Activated CD4-positive, CD25-positive, alpha-beta regulatory T cell treated with anti-CD3 and anti-CD28 coated beads, Interleukin-2, amount 50 U/mL, for 72 hours (primary cell): Measurements from ENCODE around the gene SLC19A1.

Experiments
- DNase-seq: peaks from one replicate; pipeline ENCODE4 v3.0.0; 2021

The SLC19A1 gene

GRCh38 chr21:45542242-45542666 is at the start of gene SLC19A1:
Gene SLC19A1, minus strand, starts transcription at chr21:45542440. Its CDS starts 4,481 bp downstream, at chr21:45537959.
- DNase-seq = peak; percentile 77

DNA sequence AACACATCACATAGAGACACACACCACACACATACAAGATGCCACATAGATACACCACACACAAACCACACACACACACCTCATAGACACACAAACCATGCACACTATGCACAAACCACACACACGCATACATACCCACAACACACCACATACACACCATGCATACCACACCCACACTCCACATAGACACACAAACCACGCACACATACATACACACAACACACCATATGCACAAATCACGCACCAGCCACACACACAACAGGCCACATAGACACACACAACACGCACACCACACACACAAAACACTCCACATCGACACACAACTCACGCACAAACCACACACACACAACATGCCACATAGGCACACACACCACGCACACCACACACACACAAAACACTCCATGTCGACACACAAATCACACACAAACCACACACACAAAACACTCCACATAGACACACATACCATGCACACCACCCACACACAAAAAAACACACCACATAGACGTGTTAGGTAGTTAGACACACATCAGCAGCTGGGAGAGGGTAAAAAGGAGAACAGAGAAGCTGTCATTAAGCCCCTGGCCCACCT is 49.5 kb upstream of the SLC19A1 start:
- peak; percentile 33 for DNase-seq

GRCh38 chr21:45590726-45591618 is 48.7 kb upstream of the SLC19A1 start:
- DNase-seq = no peak

- peak; percentile 74 for DNase-seq
These were observed 48.0 kb upstream of the SLC19A1 start for GRCh38 chr21:45590246-45590725.

- no peak for DNase-seq
These were observed 47.5 kb upstream of the SLC19A1 start for GRCh38 chr21:45589686-45590245.

- DNase-seq = no peak
These were observed 46.7 kb upstream of the SLC19A1 start for GRCh38 chr21:45588871-45589491.

- DNase-seq = peak; percentile 16
These were observed 46.0 kb upstream of the SLC19A1 start for GRCh38 chr21:45588086-45588825.

DNA sequence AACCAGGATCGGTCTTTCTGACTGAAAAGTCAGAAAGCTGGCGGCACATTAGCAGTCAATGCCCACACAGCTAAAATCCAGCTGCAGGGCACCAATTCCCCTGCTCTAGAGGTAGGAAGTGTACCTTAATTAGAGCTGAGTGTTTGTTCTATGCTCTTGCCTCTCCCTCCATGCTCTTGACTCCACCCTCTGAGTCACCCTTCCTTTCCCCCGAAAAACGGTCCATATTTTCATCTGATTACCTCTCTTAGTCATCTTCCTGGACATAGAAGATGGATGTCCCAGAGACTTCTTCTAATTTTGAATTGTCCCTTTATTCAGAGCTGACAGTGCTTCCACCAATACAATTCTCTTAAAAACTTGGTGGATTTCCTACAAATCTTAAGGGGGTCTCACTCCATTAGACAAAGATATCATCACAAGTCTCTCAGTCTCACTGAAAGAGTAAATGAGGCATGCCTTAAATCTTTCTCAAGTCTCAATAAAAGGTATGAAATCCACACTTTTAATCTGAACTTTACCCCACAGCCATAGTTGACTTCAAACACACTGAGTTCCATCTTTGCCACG is 44.1 kb upstream of the SLC19A1 start:
- DNase-seq = no peak

- no peak for DNase-seq
These were observed 42.5 kb upstream of the SLC19A1 start for GRCh38 chr21:45584786-45585185.

- no peak for DNase-seq
These were observed 41.7 kb upstream of the SLC19A1 start for GRCh38 chr21:45583831-45584509.

DNA sequence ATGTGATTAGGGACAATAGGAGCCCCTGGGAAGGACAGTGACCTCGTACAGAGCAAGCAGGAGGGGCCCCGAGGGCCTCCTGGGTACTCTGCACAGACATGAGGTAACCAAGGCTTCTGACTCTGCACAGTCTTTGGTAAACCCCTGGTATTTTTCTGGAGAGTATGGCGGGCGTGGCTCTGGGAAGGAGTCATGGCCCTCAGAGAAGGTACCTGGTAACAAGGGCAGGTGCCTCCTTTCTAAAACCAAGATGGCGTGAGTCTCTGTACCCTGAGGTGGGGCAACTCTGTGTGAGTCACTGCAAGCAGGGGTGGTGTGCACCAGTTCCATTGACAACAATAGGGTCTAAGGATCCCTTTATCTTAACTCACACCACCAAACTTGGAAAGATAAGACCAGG is 39.9 kb upstream of the SLC19A1 start:
- no peak for DNase-seq

- DNase-seq = peak; percentile 8
These were observed 39.1 kb upstream of the SLC19A1 start for GRCh38 chr21:45581322-45581712.

DNA sequence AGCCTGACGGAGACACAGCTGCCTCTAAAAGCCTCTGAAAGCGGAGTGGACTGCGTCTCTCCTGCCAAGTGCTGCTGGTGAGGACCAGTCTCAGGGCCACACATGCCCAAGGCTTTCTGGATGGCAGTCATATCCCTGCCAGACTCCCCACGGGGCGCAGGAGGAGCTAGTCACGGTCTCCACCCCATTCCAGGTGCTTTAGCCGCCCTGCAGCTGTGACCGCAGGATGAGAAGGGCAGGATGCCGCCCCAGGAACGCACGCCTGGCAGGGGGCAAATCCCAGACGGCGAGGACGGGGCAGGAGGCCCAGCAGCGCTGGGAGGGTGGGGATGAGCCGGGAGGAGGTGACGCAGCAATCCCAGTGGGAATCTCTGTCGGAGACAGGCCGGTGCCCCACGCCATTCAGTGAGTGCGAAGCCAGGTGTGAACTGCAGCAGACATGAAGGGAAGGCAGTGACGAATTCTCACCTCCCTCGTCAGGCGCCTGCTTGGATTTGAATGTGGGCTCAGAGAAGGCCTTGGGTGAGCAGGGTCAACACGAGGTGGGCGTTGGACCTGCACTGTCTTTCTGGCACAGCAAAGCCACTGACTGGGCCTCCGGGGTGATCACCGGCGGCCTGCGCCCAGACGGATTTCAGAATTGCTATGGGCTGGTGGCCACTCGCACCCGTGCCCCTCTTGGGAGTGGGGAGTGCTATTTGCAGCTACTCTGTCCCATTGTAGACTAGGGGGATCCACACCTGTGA is 38.5 kb upstream of the SLC19A1 start:
- DNase-seq = peak; percentile 23

GRCh38 chr21:45580181-45580575 is 37.9 kb upstream of the SLC19A1 start:
- no peak for DNase-seq

DNA sequence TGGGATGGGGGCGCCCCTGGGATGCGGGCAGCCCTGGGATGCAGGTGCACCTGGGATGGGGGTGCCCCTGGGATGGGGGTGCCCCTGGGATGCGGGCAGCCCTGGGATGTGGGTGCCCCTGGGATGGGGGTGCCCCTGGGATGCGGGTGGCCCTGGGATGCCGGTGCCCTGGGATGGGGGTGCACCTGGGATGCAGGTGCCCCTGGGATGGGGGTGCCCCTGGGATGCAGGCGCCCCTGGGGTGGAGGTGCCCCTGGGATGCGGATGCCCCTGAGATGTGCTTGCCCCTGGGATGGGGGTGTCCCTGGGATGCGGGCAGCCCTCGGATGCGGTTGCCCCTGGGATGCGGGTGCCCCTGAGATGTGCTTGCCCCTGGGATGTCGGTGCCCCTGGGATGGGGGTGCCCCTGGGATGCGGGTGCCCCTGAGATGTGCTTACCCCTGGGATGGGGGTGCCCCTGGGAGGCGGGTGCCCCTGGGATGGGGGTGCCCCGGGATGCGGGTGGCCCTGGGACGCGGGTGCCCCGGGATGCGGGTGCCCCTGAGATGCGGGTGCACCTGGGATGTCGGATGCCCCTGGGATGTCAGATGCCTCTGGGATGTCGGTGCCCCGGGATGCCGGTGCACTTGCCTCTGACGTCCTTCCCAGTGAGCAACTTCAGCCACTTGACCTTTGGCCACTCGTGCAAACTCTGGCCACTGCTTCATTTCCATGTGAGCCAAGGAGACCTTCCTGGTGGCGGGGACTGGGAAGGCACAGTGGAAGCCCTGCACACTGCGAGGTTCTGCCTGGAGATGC is 37.3 kb upstream of the SLC19A1 start:
- peak; percentile 26 for DNase-seq

DNA sequence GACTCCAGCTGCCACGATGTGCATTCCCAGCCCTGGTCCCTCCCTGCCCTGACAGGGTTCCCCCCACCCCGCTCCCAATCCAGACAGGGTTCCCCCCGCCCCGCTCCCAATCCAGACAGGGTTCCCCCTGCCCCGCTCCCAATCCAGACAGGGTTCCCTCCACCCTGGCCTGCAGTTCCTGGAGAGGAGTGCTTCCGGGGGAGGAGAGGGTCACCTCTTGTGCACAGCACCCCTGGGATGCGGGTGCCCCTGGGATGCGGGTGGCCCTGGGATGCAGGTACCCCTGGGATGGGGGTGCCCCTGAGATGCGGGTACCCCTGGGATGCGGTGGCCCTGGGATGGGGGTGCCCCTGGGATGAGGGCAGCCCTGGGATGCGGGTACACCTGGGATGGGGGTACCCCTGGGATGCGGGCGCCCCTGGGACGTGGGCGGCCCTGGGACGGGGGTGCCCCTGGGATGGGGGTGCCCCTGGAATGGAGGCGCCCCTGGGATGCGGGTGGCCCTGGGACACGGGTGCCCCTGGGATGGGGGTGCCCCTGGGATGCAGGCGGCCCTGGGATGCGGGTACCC is 36.7 kb upstream of the SLC19A1 start:
- DNase-seq = peak; percentile 20

GRCh38 chr21:45578176-45578801 is 36.0 kb upstream of the SLC19A1 start:
- peak; percentile 22 for DNase-seq

- DNase-seq = peak; percentile 6
These were observed 35.5 kb upstream of the SLC19A1 start for GRCh38 chr21:45577801-45578175.
